ENCODE measurements around the gene PXT1. TPM values are rescaled to one million over a fixed set of nuclear protein-coding genes. Genes with fewer than 3 reads are reported as not detected.

The PXT1 gene
- polyA plus RNA-seq, 1 donor from 2014 or later, result 0.24 TPM

DNA sequence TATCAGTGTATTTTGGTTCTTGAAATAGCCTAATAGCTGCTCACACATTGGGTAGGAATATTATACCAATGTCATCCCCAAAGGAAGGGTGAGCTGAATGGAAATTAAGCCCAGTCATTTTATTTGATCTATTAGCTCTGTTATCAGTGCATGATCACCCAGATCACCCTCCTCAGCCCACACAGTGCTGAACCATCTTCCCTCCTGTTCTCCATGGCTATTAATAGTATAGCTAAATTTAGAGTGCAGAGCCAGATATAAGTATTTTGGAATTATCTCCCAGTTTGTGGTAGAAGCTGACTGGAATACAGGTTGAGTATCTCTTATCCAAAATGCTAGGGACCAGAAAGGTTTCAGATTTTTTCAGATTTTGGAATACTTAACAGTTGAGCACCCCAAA lies 45.6 kb upstream of the PXT1 start:
- H3K9me3 ChIP-seq (ENCODE audit: low read length), result no peaks in the 10 kb centered on the region
- H3K4me3 ChIP-seq (ENCODE audit: low read length), result no peak overlapping the region
- no peaks in the 10 kb centered on the region for H3K27me3 ChIP-seq (ENCODE audit: insufficient read depth, low read depth, low read length)
- no peak overlapping the region for H3K4me2 ChIP-seq (ENCODE audit: low read length)
- H3K79me2 ChIP-seq (replicated peaks; ENCODE audit: insufficient read depth, low read length), result no peaks in the 10 kb centered on the region
- no peaks in the 10 kb centered on the region for H4K20me1 ChIP-seq (ENCODE audit: insufficient read depth)
- H3F3A ChIP-seq (ENCODE audit: insufficient read depth, low read length, poor library complexity, severe bottlenecking), result no peaks in the 10 kb centered on the region
- peaks cover 5% of the 10 kb centered on the region for H3K36me3 ChIP-seq (ENCODE audit: insufficient read depth, low read length)
- H3K9ac ChIP-seq (ENCODE audit: low read length), result no peak overlapping the region
- no peak for TF ChIP-seq SMC3 (conservative IDR thresholded peaks at IDR 0.05; ENCODE audit: poor library complexity)
- no peak for TF ChIP-seq RAD21 (conservative IDR thresholded peaks at IDR 0.05)
- TF ChIP-seq, protein P1, sequence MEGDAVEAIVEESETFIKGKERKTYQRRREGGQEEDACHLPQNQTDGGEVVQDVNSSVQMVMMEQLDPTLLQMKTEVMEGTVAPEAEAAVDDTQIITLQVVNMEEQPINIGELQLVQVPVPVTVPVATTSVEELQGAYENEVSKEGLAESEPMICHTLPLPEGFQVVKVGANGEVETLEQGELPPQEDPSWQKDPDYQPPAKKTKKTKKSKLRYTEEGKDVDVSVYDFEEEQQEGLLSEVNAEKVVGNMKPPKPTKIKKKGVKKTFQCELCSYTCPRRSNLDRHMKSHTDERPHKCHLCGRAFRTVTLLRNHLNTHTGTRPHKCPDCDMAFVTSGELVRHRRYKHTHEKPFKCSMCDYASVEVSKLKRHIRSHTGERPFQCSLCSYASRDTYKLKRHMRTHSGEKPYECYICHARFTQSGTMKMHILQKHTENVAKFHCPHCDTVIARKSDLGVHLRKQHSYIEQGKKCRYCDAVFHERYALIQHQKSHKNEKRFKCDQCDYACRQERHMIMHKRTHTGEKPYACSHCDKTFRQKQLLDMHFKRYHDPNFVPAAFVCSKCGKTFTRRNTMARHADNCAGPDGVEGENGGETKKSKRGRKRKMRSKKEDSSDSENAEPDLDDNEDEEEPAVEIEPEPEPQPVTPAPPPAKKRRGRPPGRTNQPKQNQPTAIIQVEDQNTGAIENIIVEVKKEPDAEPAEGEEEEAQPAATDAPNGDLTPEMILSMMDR (IDR thresholded peaks at IDR 0.05; ENCODE audit: poor library complexity, severe bottlenecking), result no peak
- TF ChIP-seq, protein P2, sequence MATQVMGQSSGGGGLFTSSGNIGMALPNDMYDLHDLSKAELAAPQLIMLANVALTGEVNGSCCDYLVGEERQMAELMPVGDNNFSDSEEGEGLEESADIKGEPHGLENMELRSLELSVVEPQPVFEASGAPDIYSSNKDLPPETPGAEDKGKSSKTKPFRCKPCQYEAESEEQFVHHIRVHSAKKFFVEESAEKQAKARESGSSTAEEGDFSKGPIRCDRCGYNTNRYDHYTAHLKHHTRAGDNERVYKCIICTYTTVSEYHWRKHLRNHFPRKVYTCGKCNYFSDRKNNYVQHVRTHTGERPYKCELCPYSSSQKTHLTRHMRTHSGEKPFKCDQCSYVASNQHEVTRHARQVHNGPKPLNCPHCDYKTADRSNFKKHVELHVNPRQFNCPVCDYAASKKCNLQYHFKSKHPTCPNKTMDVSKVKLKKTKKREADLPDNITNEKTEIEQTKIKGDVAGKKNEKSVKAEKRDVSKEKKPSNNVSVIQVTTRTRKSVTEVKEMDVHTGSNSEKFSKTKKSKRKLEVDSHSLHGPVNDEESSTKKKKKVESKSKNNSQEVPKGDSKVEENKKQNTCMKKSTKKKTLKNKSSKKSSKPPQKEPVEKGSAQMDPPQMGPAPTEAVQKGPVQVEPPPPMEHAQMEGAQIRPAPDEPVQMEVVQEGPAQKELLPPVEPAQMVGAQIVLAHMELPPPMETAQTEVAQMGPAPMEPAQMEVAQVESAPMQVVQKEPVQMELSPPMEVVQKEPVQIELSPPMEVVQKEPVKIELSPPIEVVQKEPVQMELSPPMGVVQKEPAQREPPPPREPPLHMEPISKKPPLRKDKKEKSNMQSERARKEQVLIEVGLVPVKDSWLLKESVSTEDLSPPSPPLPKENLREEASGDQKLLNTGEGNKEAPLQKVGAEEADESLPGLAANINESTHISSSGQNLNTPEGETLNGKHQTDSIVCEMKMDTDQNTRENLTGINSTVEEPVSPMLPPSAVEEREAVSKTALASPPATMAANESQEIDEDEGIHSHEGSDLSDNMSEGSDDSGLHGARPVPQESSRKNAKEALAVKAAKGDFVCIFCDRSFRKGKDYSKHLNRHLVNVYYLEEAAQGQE (IDR thresholded peaks at IDR 0.05; ENCODE audit: borderline replicate concordance), result no peak
- no peak for TF ChIP-seq EP300 (conservative IDR thresholded peaks at IDR 0.05; ENCODE audit: poor library complexity, severe bottlenecking)
- no peak for TF ChIP-seq EZH2 (IDR thresholded peaks at IDR 0.05; ENCODE audit: borderline replicate concordance, insufficient read depth, low read length, poor library complexity, severe bottlenecking)
- no peak for TF ChIP-seq POLR2AphosphoS5 (IDR thresholded peaks at IDR 0.05)
- no peak for TF ChIP-seq TAF1 (IDR thresholded peaks at IDR 0.05; ENCODE audit: low read depth)
- TF ChIP-seq MXI1 (conservative IDR thresholded peaks at IDR 0.05; ENCODE audit: poor library complexity, severe bottlenecking), result no peak
- no peak overlapping the region for H3K27ac ChIP-seq (ENCODE audit: low read length)
- no peaks in the 10 kb centered on the region for H3K9me2 ChIP-seq (ENCODE audit: insufficient read depth, low read length)
- no peak overlapping the region for H2AFZ ChIP-seq (ENCODE audit: low read depth, low read length)

DNA sequence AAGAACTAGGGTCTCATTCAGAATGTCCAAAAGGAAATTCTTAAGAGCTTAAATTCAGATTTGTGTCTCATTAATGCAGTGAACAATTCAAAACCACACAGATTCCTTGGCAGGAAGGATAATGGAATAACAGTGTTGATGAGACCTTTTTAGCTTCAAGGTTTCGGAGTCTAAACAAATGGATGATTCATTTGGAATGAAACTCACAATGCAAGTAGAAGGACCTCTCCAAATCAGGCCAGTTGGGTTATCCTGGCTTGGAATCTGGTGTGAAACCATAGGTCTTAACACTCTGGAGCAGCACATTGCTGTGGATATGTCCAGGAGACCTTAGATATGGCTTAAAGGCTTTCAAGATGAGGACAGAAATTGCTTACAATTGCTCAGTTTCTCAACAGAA lies 45.0 kb upstream of the PXT1 start:
- no peak overlapping the region for H3K27ac ChIP-seq (ENCODE audit: low read length)
- no peaks in the 10 kb centered on the region for H3K9me3 ChIP-seq (ENCODE audit: low read length)
- no peak overlapping the region for H2AFZ ChIP-seq (ENCODE audit: low read depth, low read length)
- H3K9me2 ChIP-seq (ENCODE audit: insufficient read depth, low read length), result no peaks in the 10 kb centered on the region
- no peaks in the 10 kb centered on the region for H3K79me2 ChIP-seq (replicated peaks; ENCODE audit: insufficient read depth, low read length)
- TF ChIP-seq POLR2AphosphoS5 (IDR thresholded peaks at IDR 0.05), result no peak
- no peak for TF ChIP-seq TAF1 (IDR thresholded peaks at IDR 0.05; ENCODE audit: low read depth)
- TF ChIP-seq EP300 (conservative IDR thresholded peaks at IDR 0.05; ENCODE audit: poor library complexity, severe bottlenecking), result no peak
- TF ChIP-seq RAD21 (conservative IDR thresholded peaks at IDR 0.05), result no peak
- TF ChIP-seq EZH2 (IDR thresholded peaks at IDR 0.05; ENCODE audit: borderline replicate concordance, insufficient read depth, low read length, poor library complexity, severe bottlenecking), result no peak
- no peak for TF ChIP-seq MXI1 (conservative IDR thresholded peaks at IDR 0.05; ENCODE audit: poor library complexity, severe bottlenecking)
- TF ChIP-seq, protein P1 (IDR thresholded peaks at IDR 0.05; ENCODE audit: poor library complexity, severe bottlenecking), result no peak
- no peak for TF ChIP-seq SMC3 (conservative IDR thresholded peaks at IDR 0.05; ENCODE audit: poor library complexity)
- TF ChIP-seq, protein P2 (IDR thresholded peaks at IDR 0.05; ENCODE audit: borderline replicate concordance), result no peak
- H3K4me2 ChIP-seq (ENCODE audit: low read length), result no peak overlapping the region
- no peak overlapping the region for H3K4me3 ChIP-seq (ENCODE audit: low read length)
- no peaks in the 10 kb centered on the region for H4K20me1 ChIP-seq (ENCODE audit: insufficient read depth)
- H3K36me3 ChIP-seq (ENCODE audit: insufficient read depth, low read length), result peaks cover 5% of the 10 kb centered on the region
- H3K9ac ChIP-seq (ENCODE audit: low read length), result no peak overlapping the region
- no peaks in the 10 kb centered on the region for H3F3A ChIP-seq (ENCODE audit: insufficient read depth, low read length, poor library complexity, severe bottlenecking)
- H3K27me3 ChIP-seq (ENCODE audit: insufficient read depth, low read depth, low read length), result no peaks in the 10 kb centered on the region
